Measurements from ENCODE around the gene SLC25A14. TPM values are rescaled to one million over a fixed set of nuclear protein-coding genes. Genes with fewer than 3 reads are reported as not detected.

The SLC25A14 gene
- polyA plus RNA-seq, 1 donor from 2014 or later, result 150 TPM

GRCh38 chrX:130330146-130330545, 9.6 kb upstream of the SLC25A14 start (continued):
- TF ChIP-seq REST (IDR thresholded peaks at IDR 0.05; ENCODE audit: borderline replicate concordance), result no peak

- H2AFZ ChIP-seq (ENCODE audit: low read depth, low read length), result no peak overlapping the region
- TF ChIP-seq RAD21 (conservative IDR thresholded peaks at IDR 0.05) (peak; percentile 73), SMC3 (conservative IDR thresholded peaks at IDR 0.05; ENCODE audit: poor library complexity) (peak; percentile 67), TAF1 (IDR thresholded peaks at IDR 0.05; ENCODE audit: low read depth) (no peak), CTCF (IDR thresholded peaks at IDR 0.05; ENCODE audit: poor library complexity, severe bottlenecking) (peak; percentile 74), MXI1 (conservative IDR thresholded peaks at IDR 0.05; ENCODE audit: poor library complexity, severe bottlenecking) (peak; percentile 31)
These were observed 9.0 kb upstream of the SLC25A14 start for GRCh38 chrX:130330706-130331105.

GRCh38 chrX:130336531-130336930, 3.2 kb upstream of the SLC25A14 start:
- H3K36me3 ChIP-seq (ENCODE audit: insufficient read depth, low read length), result no peaks in the 10 kb centered on the region

More at GRCh38 chrX:130330706-130331105, 9.0 kb upstream of the SLC25A14 start:
- Histone ChIP-seq H3K79me2 (replicated peaks; ENCODE audit: insufficient read depth, low read length) (no peaks in the 10 kb centered on the region), H3K9ac (ENCODE audit: low read length) (no peak overlapping the region), H3K36me3 (ENCODE audit: insufficient read depth, low read length) (no peaks in the 10 kb centered on the region), H3K4me2 (ENCODE audit: low read length) (no peak overlapping the region), H3K4me3 (ENCODE audit: low read length) (peak overlapping the region; percentile 54), H3K9me3 (ENCODE audit: low read length) (no peaks in the 10 kb centered on the region), H3K27me3 (ENCODE audit: insufficient read depth, low read depth, low read length) (no peaks in the 10 kb centered on the region), H3K27ac (ENCODE audit: low read length) (no peak overlapping the region), H3F3A (ENCODE audit: insufficient read depth, low read length, poor library complexity, severe bottlenecking) (no peaks in the 10 kb centered on the region), H4K20me1 (ENCODE audit: insufficient read depth) (no peaks in the 10 kb centered on the region), H3K9me2 (ENCODE audit: insufficient read depth, low read length) (no peaks in the 10 kb centered on the region)

More at GRCh38 chrX:130336531-130336930, 3.2 kb upstream of the SLC25A14 start:
- H3K79me2 ChIP-seq (replicated peaks; ENCODE audit: insufficient read depth, low read length), result no peaks in the 10 kb centered on the region
- no peaks in the 10 kb centered on the region for H4K20me1 ChIP-seq (ENCODE audit: insufficient read depth)
- H3K27me3 ChIP-seq (ENCODE audit: insufficient read depth, low read depth, low read length), result no peaks in the 10 kb centered on the region
- no peak overlapping the region for H3K9ac ChIP-seq (ENCODE audit: low read length)
- H3K4me2 ChIP-seq (ENCODE audit: low read length), result no peak overlapping the region
- no peaks in the 10 kb centered on the region for H3K9me2 ChIP-seq (ENCODE audit: insufficient read depth, low read length)
- H3F3A ChIP-seq (ENCODE audit: insufficient read depth, low read length, poor library complexity, severe bottlenecking), result no peaks in the 10 kb centered on the region
- H2AFZ ChIP-seq (ENCODE audit: low read depth, low read length), result no peak overlapping the region
- TF ChIP-seq MXI1 (conservative IDR thresholded peaks at IDR 0.05; ENCODE audit: poor library complexity, severe bottlenecking) (no peak), REST (IDR thresholded peaks at IDR 0.05; ENCODE audit: borderline replicate concordance) (no peak), RAD21 (conservative IDR thresholded peaks at IDR 0.05) (no peak), CTCF (IDR thresholded peaks at IDR 0.05; ENCODE audit: poor library complexity, severe bottlenecking) (no peak), EP300 (conservative IDR thresholded peaks at IDR 0.05; ENCODE audit: poor library complexity, severe bottlenecking) (no peak), EZH2 (IDR thresholded peaks at IDR 0.05; ENCODE audit: borderline replicate concordance, insufficient read depth, low read length, poor library complexity, severe bottlenecking) (no peak), TAF1 (IDR thresholded peaks at IDR 0.05; ENCODE audit: low read depth) (no peak), SMC3 (conservative IDR thresholded peaks at IDR 0.05; ENCODE audit: poor library complexity) (no peak), POLR2AphosphoS5 (IDR thresholded peaks at IDR 0.05) (no peak)
- no peak overlapping the region for H3K4me3 ChIP-seq (ENCODE audit: low read length)
- H3K27ac ChIP-seq (ENCODE audit: low read length), result no peak overlapping the region
- no peaks in the 10 kb centered on the region for H3K9me3 ChIP-seq (ENCODE audit: low read length)

Data from neural cell (in vitro differentiated cells).